NB4 (cell line): Measurements from ENCODE around the gene C10orf62.
"Not testable (repeated sequence)": the region's sequence is repeated elsewhere in the genome, so short reads cannot be mapped to it uniquely, and the experiment has no call there.

Experiments
- TF ChIP-seq, protein P1 (sequence below): IDR thresholded peaks from one replicate; pipeline ENCODE4 v1.5.1; 2012; ENCODE audit warnings: low read depth, low read length
- TF ChIP-seq, protein P2 (sequence below): IDR thresholded peaks from 2 replicates; pipeline ENCODE4 v1.6.1; 2011; ENCODE audit warnings: low read depth, low read length

DNA sequence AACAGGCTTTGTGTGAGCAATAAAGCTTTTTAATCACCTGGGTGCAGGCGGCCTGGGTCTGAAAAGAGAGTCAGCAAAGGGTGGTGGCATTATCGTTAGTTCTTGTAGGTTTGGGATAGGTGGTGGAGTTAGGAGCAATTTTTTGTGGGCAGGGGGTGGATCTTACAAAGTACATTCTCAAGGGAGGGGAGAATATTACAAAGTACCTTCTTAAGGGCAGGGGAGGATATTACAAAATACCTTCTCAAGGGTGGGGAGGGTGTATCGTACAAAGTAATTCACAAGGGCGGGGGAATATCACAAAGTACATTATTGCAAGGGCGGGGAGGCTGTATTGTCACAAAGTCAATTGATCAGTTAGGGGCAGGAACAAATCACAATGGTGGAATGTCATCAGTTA lies 27.2 kb upstream of the C10orf62 start:
- TF ChIP-seq, protein P1, sequence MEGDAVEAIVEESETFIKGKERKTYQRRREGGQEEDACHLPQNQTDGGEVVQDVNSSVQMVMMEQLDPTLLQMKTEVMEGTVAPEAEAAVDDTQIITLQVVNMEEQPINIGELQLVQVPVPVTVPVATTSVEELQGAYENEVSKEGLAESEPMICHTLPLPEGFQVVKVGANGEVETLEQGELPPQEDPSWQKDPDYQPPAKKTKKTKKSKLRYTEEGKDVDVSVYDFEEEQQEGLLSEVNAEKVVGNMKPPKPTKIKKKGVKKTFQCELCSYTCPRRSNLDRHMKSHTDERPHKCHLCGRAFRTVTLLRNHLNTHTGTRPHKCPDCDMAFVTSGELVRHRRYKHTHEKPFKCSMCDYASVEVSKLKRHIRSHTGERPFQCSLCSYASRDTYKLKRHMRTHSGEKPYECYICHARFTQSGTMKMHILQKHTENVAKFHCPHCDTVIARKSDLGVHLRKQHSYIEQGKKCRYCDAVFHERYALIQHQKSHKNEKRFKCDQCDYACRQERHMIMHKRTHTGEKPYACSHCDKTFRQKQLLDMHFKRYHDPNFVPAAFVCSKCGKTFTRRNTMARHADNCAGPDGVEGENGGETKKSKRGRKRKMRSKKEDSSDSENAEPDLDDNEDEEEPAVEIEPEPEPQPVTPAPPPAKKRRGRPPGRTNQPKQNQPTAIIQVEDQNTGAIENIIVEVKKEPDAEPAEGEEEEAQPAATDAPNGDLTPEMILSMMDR = not testable (repeated sequence)
- TF ChIP-seq, protein P2, sequence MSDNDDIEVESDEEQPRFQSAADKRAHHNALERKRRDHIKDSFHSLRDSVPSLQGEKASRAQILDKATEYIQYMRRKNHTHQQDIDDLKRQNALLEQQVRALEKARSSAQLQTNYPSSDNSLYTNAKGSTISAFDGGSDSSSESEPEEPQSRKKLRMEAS = not testable (repeated sequence)
